SU-DHL-6 (cell line): ENCODE measurements around the gene ANKK1.

ENCODE experiments used
- H2AFZ ChIP-seq: fragments of 200-600 bp; sonication (generic); 2 replicates; pipeline ENCODE4 v1.6.1; 2014; ENCODE audit warnings: low read depth, mild to moderate bottlenecking, moderate library complexity, mixed read lengths, antibody characterized with exemption, low read length; ENCODE audit not compliant: severe bottlenecking
- H3F3A ChIP-seq: fragments of 200-600 bp; shearing (Covaris generic); 2 replicates; pipeline ENCODE4 v1.6.0; 2016; ENCODE audit warnings: antibody characterized with exemption, mild to moderate bottlenecking; ENCODE audit not compliant: insufficient read depth
- H3K27ac ChIP-seq: fragments of 200-600 bp; sonication (generic); 2 replicates; pipeline ENCODE4 v1.5.1; 2016; ENCODE audit warnings: low read depth, mild to moderate bottlenecking, low read length, moderate library complexity, mixed read lengths
- H3K27me3 ChIP-seq: fragments of 200-600 bp; sonication (generic), shearing (Covaris generic); 2 replicates; pipeline ENCODE4 v1.6.0; 2014; ENCODE audit warnings: mild to moderate bottlenecking, low read length
- H3K36me3 ChIP-seq: fragments of 200-600 bp; sonication (generic); 2 replicates; pipeline ENCODE4 v1.6.1; 2014; ENCODE audit warnings: mild to moderate bottlenecking, low read length, mixed read lengths
- H3K4me2 ChIP-seq: fragments of 300-600, 200-600 bp; shearing (Covaris generic), sonication (generic); 2 replicates; pipeline ENCODE4 v1.6.0; 2014; ENCODE audit warnings: low read length, low read depth, mild to moderate bottlenecking; ENCODE audit not compliant: poor library complexity, severe bottlenecking
- H3K4me3 ChIP-seq: fragments of 200-600 bp; sonication (generic); 2 replicates; pipeline ENCODE4 v1.5.1; 2014; ENCODE audit warnings: antibody characterized with exemption, low read length, mild to moderate bottlenecking, mixed read lengths; ENCODE audit not compliant: insufficient read depth, poor library complexity, severe bottlenecking
- H3K79me2 ChIP-seq: fragments of 200-600 bp; sonication (generic); 2 replicates; pipeline ENCODE4 v1.6.1; 2014; ENCODE audit warnings: mild to moderate bottlenecking, low read length, moderate library complexity; ENCODE audit not compliant: insufficient read depth
- H3K9ac ChIP-seq: fragments of 200-600 bp; sonication (generic); 2 replicates; pipeline ENCODE4 v1.7.0; 2014; ENCODE audit warnings: mild to moderate bottlenecking, low read length
- H3K9me2 ChIP-seq: fragments of 200-600 bp; sonication (generic); replicated peaks from 2 replicates; pipeline ENCODE4 v1.6.1; 2014; ENCODE audit warnings: low read length; ENCODE audit not compliant: insufficient read depth
- H3K9me3 ChIP-seq: fragments of 200-600 bp; sonication (generic); 2 replicates; pipeline ENCODE4 v1.6.1; 2014; ENCODE audit warnings: low read length, mixed read lengths; ENCODE audit not compliant: insufficient read depth
- H4K20me1 ChIP-seq: fragments of 200-600 bp; sonication (generic); 2 replicates; pipeline ENCODE4 v1.6.1; 2014; ENCODE audit warnings: low read depth, mild to moderate bottlenecking, antibody characterized with exemption, low read length, moderate library complexity, mixed read lengths
- CTCF ChIP-seq: fragments of 200-600 bp; sonication (generic); IDR thresholded peaks from one replicate; pipeline ENCODE4 v1.5.1; 2017; ENCODE audit warnings: antibody characterized with exemption, mild to moderate bottlenecking, low read length, moderate library complexity; ENCODE audit not compliant: insufficient read depth, poor library complexity, severe bottlenecking
- EZH2phosphoT487 ChIP-seq: fragments of 200-600 bp; sonication (generic), shearing (Covaris generic); conservative IDR thresholded peaks from 2 replicates; pipeline ENCODE4 v1.6.1; 2018; ENCODE audit warnings: mild to moderate bottlenecking, antibody characterized with exemption, low read length, moderate library complexity, mixed read lengths

Gene ANKK1

GRCh38 chr11:113398669-113399430 lies 11.3 kb downstream of the ANKK1 start:
- H3K36me3 ChIP-seq: no peaks in the 10 kb centered on the region
- H3K9ac ChIP-seq: no peak overlapping the region
- no peaks in the 10 kb centered on the region for H3F3A ChIP-seq
- H3K79me2 ChIP-seq: no peaks in the 10 kb centered on the region
- H4K20me1 ChIP-seq: no peaks in the 10 kb centered on the region
- H3K4me3 ChIP-seq: no peak overlapping the region
- H3K9me3 ChIP-seq: no peaks in the 10 kb centered on the region
- H3K27me3 ChIP-seq: no peaks in the 10 kb centered on the region
- H3K9me2 ChIP-seq: no peaks in the 10 kb centered on the region
- no peak overlapping the region for H3K4me2 ChIP-seq
- no peak overlapping the region for H2AFZ ChIP-seq
- no peak overlapping the region for H3K27ac ChIP-seq
- TF ChIP-seq EZH2phosphoT487 (no peak), CTCF (no peak)

GRCh38 chr11:113400631-113401230 lies 13.2 kb downstream of the ANKK1 start:
- Histone ChIP-seq H3K4me3 (no peak overlapping the region), H4K20me1 (no peaks in the 10 kb centered on the region), H2AFZ (no peak overlapping the region), H3K27ac (no peak overlapping the region), H3K9me2 (no peaks in the 10 kb centered on the region), H3K9ac (no peak overlapping the region), H3K4me2 (no peak overlapping the region), H3F3A (no peaks in the 10 kb centered on the region), H3K36me3 (no peaks in the 10 kb centered on the region), H3K9me3 (no peaks in the 10 kb centered on the region), H3K27me3 (no peaks in the 10 kb centered on the region), H3K79me2 (no peaks in the 10 kb centered on the region)
- TF ChIP-seq CTCF: no peak
- no peak for TF ChIP-seq EZH2phosphoT487

GRCh38 chr11:113401718-113402117 lies 14.1 kb downstream of the ANKK1 start:
- TF ChIP-seq EZH2phosphoT487 (no peak), CTCF (no peak)
- H3K27ac ChIP-seq: no peak overlapping the region

More at GRCh38 chr11:113401718-113402117, 14.1 kb downstream of the ANKK1 start:
- Histone ChIP-seq H3K9ac (no peak overlapping the region), H3K4me2 (no peak overlapping the region), H3K79me2 (no peaks in the 10 kb centered on the region), H3K9me3 (no peaks in the 10 kb centered on the region), H3K9me2 (no peaks in the 10 kb centered on the region), H3F3A (no peaks in the 10 kb centered on the region), H4K20me1 (no peaks in the 10 kb centered on the region), H2AFZ (no peak overlapping the region), H3K27me3 (no peaks in the 10 kb centered on the region), H3K4me3 (no peak overlapping the region), H3K36me3 (no peaks in the 10 kb centered on the region)
